Neuronal stem cell (in vitro differentiated cells): ENCODE measurements around the gene SNX1.

Experiments used
- DNase-seq: peaks from one replicate; pipeline ENCODE4 v3.0.0-alpha.2; 2013; ENCODE audit warnings: low spot score
- H2AFZ ChIP-seq: one replicate; pipeline ENCODE4 v1.6.1; 2013; ENCODE audit warnings: mild to moderate bottlenecking, low read length, inconsistent platforms
- H2AK5ac ChIP-seq: 2 replicates; pipeline ENCODE4 v1.6.1; 2013; ENCODE audit warnings: low read depth, mild to moderate bottlenecking, inconsistent platforms, low read length, moderate library complexity, mixed read lengths
- H2BK120ac ChIP-seq: 2 replicates; pipeline ENCODE4 v1.6.1; 2013; ENCODE audit warnings: low read depth, mild to moderate bottlenecking, inconsistent platforms, low read length, moderate library complexity, mixed read lengths
- H2BK12ac ChIP-seq: one replicate; pipeline ENCODE4 v1.6.1; 2013; ENCODE audit warnings: low read length, inconsistent platforms
- H2BK15ac ChIP-seq: 2 replicates; pipeline ENCODE4 v1.6.1; 2013; ENCODE audit warnings: mild to moderate bottlenecking, low read length, inconsistent platforms, mixed read lengths
- H2BK5ac ChIP-seq: one replicate; pipeline ENCODE4 v1.6.1; 2013; ENCODE audit warnings: inconsistent platforms, mild to moderate bottlenecking, low read length, moderate library complexity
- H3K14ac ChIP-seq: one replicate; pipeline ENCODE4 v1.6.1; 2013; ENCODE audit warnings: low read length, inconsistent platforms
- H3K18ac ChIP-seq: 2 replicates; pipeline ENCODE4 v1.6.1; 2013; ENCODE audit warnings: low read length, inconsistent platforms
- H3K23ac ChIP-seq: 2 replicates; pipeline ENCODE4 v1.6.1; 2013; ENCODE audit warnings: low read depth, mild to moderate bottlenecking, mixed read lengths, low read length, inconsistent platforms; ENCODE audit not compliant: poor library complexity
- H3K27ac ChIP-seq: replicated peaks from 3 replicates; pipeline ENCODE4 v1.5.1; 2013; ENCODE audit warnings: low read length, inconsistent platforms
- H3K27me3 ChIP-seq, 3 experiments: 2 replicates each; pipeline ENCODE4 v1.6.1; 2013; ENCODE audit warnings: low read length in 3 of 3, mild to moderate bottlenecking in 2 of 3, inconsistent platforms in 1 of 3, low read depth in 1 of 3, mixed read lengths in 1 of 3, moderate library complexity in 1 of 3; ENCODE audit not compliant: control insufficient read depth in 3 of 3, insufficient read depth in 3 of 3
- H3K36me3 ChIP-seq, 2 donors: replicated peaks in 1 of 2; 2 replicates each; pipeline ENCODE4 v1.6.1; 2013; ENCODE audit warnings: low read length in 2 of 2; ENCODE audit not compliant: control insufficient read depth in 2 of 2, insufficient read depth in 2 of 2
- H3K4ac ChIP-seq: 2 replicates; pipeline ENCODE4 v1.6.1; 2013; ENCODE audit warnings: inconsistent platforms, mild to moderate bottlenecking, low read length, moderate library complexity
- H3K4me1 ChIP-seq, 2 donors: 1 replicate in 1 of 2; 2 replicates in 1 of 2; pipeline ENCODE4 v1.6.1; 2013; ENCODE audit warnings: low read length in 2 of 2, low read depth in 1 of 2; ENCODE audit not compliant: control insufficient read depth in 2 of 2, insufficient read depth in 1 of 2
- H3K4me2 ChIP-seq: one replicate; pipeline ENCODE4 v1.6.1; 2013; ENCODE audit warnings: mild to moderate bottlenecking, low read length, inconsistent platforms; ENCODE audit not compliant: insufficient read depth, poor library complexity, severe bottlenecking
- H3K4me3 ChIP-seq, 2 donors: 2 replicates each; pipeline ENCODE4 v1.5.1; 2013; ENCODE audit warnings: low read length in 2 of 2, mild to moderate bottlenecking in 2 of 2, inconsistent platforms in 1 of 2, moderate library complexity in 1 of 2
- H3K79me1 ChIP-seq: one replicate; pipeline ENCODE4 v1.6.1; 2013; ENCODE audit warnings: low read depth, mild to moderate bottlenecking, inconsistent platforms, low read length, moderate library complexity
- H3K9ac ChIP-seq: one replicate; pipeline ENCODE4 v1.6.1; 2013; ENCODE audit warnings: mild to moderate bottlenecking, low read depth, low read length, inconsistent platforms; ENCODE audit not compliant: poor library complexity
- H3K9me3 ChIP-seq, 2 donors: replicated peaks in 1 of 2; 2 replicates each; pipeline versions ENCODE3 to v1.6.1; 2013; ENCODE audit warnings: low read length in 2 of 2, mild to moderate bottlenecking in 2 of 2, inconsistent platforms in 1 of 2, low read depth in 1 of 2, mixed read lengths in 1 of 2, moderate library complexity in 1 of 2; ENCODE audit not compliant: control insufficient read depth in 2 of 2, insufficient read depth in 1 of 2
- H4K8ac ChIP-seq: one replicate; pipeline ENCODE4 v1.6.1; 2013; ENCODE audit warnings: low read depth, mild to moderate bottlenecking, inconsistent platforms, low read length, moderate library complexity
- H4K91ac ChIP-seq: one replicate; pipeline ENCODE4 v1.6.1; 2013; ENCODE audit warnings: low read length, low read depth, mild to moderate bottlenecking, inconsistent platforms; ENCODE audit not compliant: poor library complexity
- WGBS, 2 donors: extraction: QIAGEN DNeasy Blood & Tissue Kit; methylation state at CpG; one replicate each; pipeline ENCODE4 v1.1.7; 2013; ENCODE audit warnings: missing lambda C conversion rate in 2 of 2, mixed read lengths in 1 of 2; ENCODE audit not compliant: insufficient read length in 2 of 2, insufficient replicate concordance in 1 of 2; ENCODE audit errors: extremely low coverage in 2 of 2; 5-methylcytosine and 5-hydroxymethylcytosine counted together

SNX1 gene

GRCh38 chr15:64144192-64144564 lies 48.4 kb downstream of the SNX1 start:
- Histone ChIP-seq H2BK120ac (no peak overlapping the region), H2AK5ac (no peak overlapping the region), H2BK15ac (no peak overlapping the region), H3K36me3 (peaks cover 10 to 55% of the 10 kb centered on the region in 2 donors), H3K14ac (no peak overlapping the region), H3K79me1 (no peaks in the 10 kb centered on the region), H4K91ac (no peak overlapping the region), H2AFZ (no peak overlapping the region), H4K8ac (no peak overlapping the region), H3K23ac (no peak overlapping the region), H3K4me2 (no peak overlapping the region), H3K9me3 (no peaks in the 10 kb centered on the region), H3K4me3 (peak overlapping the region in 1 of 2 donors; percentile 66), H2BK5ac (no peak overlapping the region), H3K27me3 (no peaks in the 10 kb centered on the region), H3K9ac (peak overlapping the region; percentile 44), H2BK12ac (no peak overlapping the region), H3K4ac (no peak overlapping the region), H3K4me1 (peaks cover 0 to 5% of the 10 kb centered on the region in 2 donors), H3K18ac (no peak overlapping the region), H3K27ac (no peak overlapping the region)
- no CpG with 5 or more reads among the region's 8 CpGs for WGBS, 2 donors
- no peak for DNase-seq

GRCh38 chr15:64144565-64145281 lies 48.9 kb downstream of the SNX1 start:
- Histone ChIP-seq H2BK12ac (no peak overlapping the region), H3K27me3 (no peaks in the 10 kb centered on the region), H3K14ac (no peak overlapping the region), H3K18ac (no peak overlapping the region), H2BK15ac (no peak overlapping the region), H3K36me3 (peaks cover 10 to 55% of the 10 kb centered on the region in 2 donors), H4K91ac (no peak overlapping the region), H3K79me1 (no peaks in the 10 kb centered on the region), H3K4me1 (peaks cover 0 to 5% of the 10 kb centered on the region in 2 donors), H3K4me3 (no peak overlapping the region), H3K9ac (peak overlapping the region; percentile 44), H2BK5ac (no peak overlapping the region), H4K8ac (no peak overlapping the region), H2AK5ac (no peak overlapping the region), H2BK120ac (no peak overlapping the region), H3K23ac (no peak overlapping the region), H3K4ac (no peak overlapping the region), H3K9me3 (no peaks in the 10 kb centered on the region), H3K4me2 (no peak overlapping the region), H2AFZ (no peak overlapping the region), H3K27ac (peak overlapping the region; percentile 28)
- no CpG with 5 or more reads among the region's 14 CpGs for WGBS, 2 donors
- DNase-seq: no peak

GRCh38 chr15:64146041-64146440 lies 50.3 kb downstream of the SNX1 start:
- Histone ChIP-seq H3K27ac (no peak overlapping the region), H3K4me2 (no peak overlapping the region), H4K8ac (peak overlapping the region; percentile 49), H2BK120ac (no peak overlapping the region), H3K9me3 (no peaks in the 10 kb centered on the region), H3K23ac (peak overlapping the region; percentile 80), H3K9ac (no peak overlapping the region), H2AFZ (no peak overlapping the region), H2BK5ac (no peak overlapping the region), H3K14ac (no peak overlapping the region), H2BK15ac (no peak overlapping the region), H2BK12ac (no peak overlapping the region), H3K18ac (peak overlapping the region; percentile 16), H2AK5ac (no peak overlapping the region), H3K4me1 (peaks cover 0 to 9% of the 10 kb centered on the region in 2 donors), H3K4ac (no peak overlapping the region), H3K36me3 (peaks cover 10 to 47% of the 10 kb centered on the region in 2 donors), H3K79me1 (no peaks in the 10 kb centered on the region), H4K91ac (no peak overlapping the region), H3K27me3 (peaks cover 0 to 2% (median 0%) of the 10 kb centered on the region in 3 experiments), H3K4me3 (peak overlapping the region in 1 of 2 donors; percentile 52)
- DNase-seq: no peak
- WGBS, 2 donors: no CpG with 5 or more reads among the region's 6 CpGs

GRCh38 chr15:64146520-64146884 lies 50.7 kb downstream of the SNX1 start:
- Histone ChIP-seq H3K27me3 (peaks cover 0 to 2% (median 0%) of the 10 kb centered on the region in 3 experiments), H2BK120ac (no peak overlapping the region), H3K36me3 (peaks cover 10 to 42% of the 10 kb centered on the region in 2 donors), H3K4ac (no peak overlapping the region), H3K4me2 (no peak overlapping the region), H4K8ac (no peak overlapping the region), H4K91ac (no peak overlapping the region), H2AFZ (no peak overlapping the region), H3K23ac (no peak overlapping the region), H3K9me3 (no peaks in the 10 kb centered on the region), H3K4me1 (peaks cover 0 to 10% of the 10 kb centered on the region in 2 donors), H3K9ac (no peak overlapping the region), H3K27ac (peak overlapping the region; percentile 10), H2BK5ac (no peak overlapping the region), H3K14ac (no peak overlapping the region), H3K79me1 (no peaks in the 10 kb centered on the region), H3K4me3 (no peak overlapping the region), H2BK15ac (no peak overlapping the region), H2BK12ac (no peak overlapping the region), H3K18ac (no peak overlapping the region), H2AK5ac (no peak overlapping the region)
- no CpG with 5 or more reads among the region's 3 CpGs for WGBS, 2 donors
- no peak for DNase-seq
